GM12878 (cell line): Measurements from ENCODE around the gene CST6. TPM values are rescaled to one million over a fixed set of nuclear protein-coding genes. Genes with fewer than 3 reads are reported as not detected.

Source experiments
- ATAC-seq: fragments of 200-7000 bp; cut with Tn5 transposase; 3 replicates; pipeline ENCODE4 v1.9.1; 2020; ENCODE audit warnings: mild to moderate bottlenecking, moderate library complexity
- BruUV-seq: library from RNA; stranded (reverse); fragments of 400-500 nt; replicated peaks from 2 replicates; lab custom pipeline; 2021; lab: Mats Ljungman, UMichigan
- CTCF ChIA-PET: fragments of 300-600 bp; sonication (Branson Sonifier 250); formaldehyde crosslinking; extraction: SDS; loops from one replicate; lab custom pipeline; 2021; ENCODE audit warnings: inconsistent platforms; lab: Yijun Ruan, JAX
- POLR2A ChIA-PET: fragments of 350-600 bp; formaldehyde crosslinking; extraction: SDS; loops from one replicate; lab custom pipeline; 2021; ENCODE audit warnings: inconsistent platforms; lab: Charles Lee
- RAD21 ChIA-PET: fragments of 300-600 bp; sonication (Branson Sonifier 250); formaldehyde crosslinking; loops from one replicate; lab custom pipeline; 2023; ENCODE audit warnings: antibody characterized with exemption; ENCODE audit not compliant: unreplicated experiment; lab: Charles Lee
- SMC1A ChIA-PET: fragments of 300-600 bp; sonication (Branson Sonifier 250); formaldehyde crosslinking; loops from one replicate; lab custom pipeline; 2023; ENCODE audit not compliant: unreplicated experiment, uncharacterized antibody; lab: Charles Lee
- DNase-seq: peaks from one replicate; pipeline ENCODE4 v3.0.0-alpha.2; 2011; ENCODE audit warnings: low read depth, low spot score
- FAIRE-seq: peaks from 3 replicates; lab custom pipeline; 2011; peaks lifted over from hg19 to GRCh38; lab: Jason Lieb, UNC
- H2AFZ ChIP-seq: 2 replicates; pipeline ENCODE4 v1.6.0; 2011; ENCODE audit warnings: low read depth, low read length, control low read depth; ENCODE audit not compliant: control insufficient read depth
- H3K27ac ChIP-seq: 2 replicates; pipeline ENCODE4 v1.5.1; 2011; ENCODE audit warnings: control low read depth; ENCODE audit not compliant: control insufficient read depth, insufficient read depth
- H3K27me3 ChIP-seq, 2 experiments: replicated peaks in 1 of 2; 2 replicates each; pipeline versions ENCODE4 v1.6.0 to v1.6.1; 2011; ENCODE audit warnings: low read length in 1 of 2; ENCODE audit not compliant: control insufficient read depth in 2 of 2, insufficient read depth in 2 of 2
- H3K36me3 ChIP-seq, 2 experiments: 2 replicates each; pipeline ENCODE4 v1.5.1; 2011; ENCODE audit warnings: low read length in 1 of 2; ENCODE audit not compliant: control insufficient read depth in 2 of 2, insufficient read depth in 2 of 2
- H3K4me1 ChIP-seq: 2 replicates; pipeline ENCODE4 v1.6.1; 2011; ENCODE audit warnings: mild to moderate bottlenecking, low read length, moderate library complexity, mixed read lengths; ENCODE audit not compliant: control insufficient read depth, insufficient read depth
- H3K4me2 ChIP-seq: 2 replicates; pipeline ENCODE4 v1.6.0; 2011; ENCODE audit warnings: control low read depth; ENCODE audit not compliant: control insufficient read depth, insufficient read depth
- H3K4me3 ChIP-seq: fragments of 200-600 bp; sonication (generic); 2 replicates; pipeline ENCODE4 v1.5.1; 2016
- H3K79me2 ChIP-seq: 2 replicates; pipeline ENCODE4 v1.6.0; 2011; ENCODE audit warnings: low read length; ENCODE audit not compliant: control insufficient read depth, insufficient read depth
- H3K9ac ChIP-seq: 2 replicates; pipeline ENCODE4 v1.8.0; 2011; ENCODE audit warnings: low read length, control low read depth, mixed read lengths; ENCODE audit not compliant: control insufficient read depth, insufficient read depth
- H3K9me3 ChIP-seq: replicated peaks from 3 replicates; pipeline ENCODE4 v1.5.1; 2011; ENCODE audit warnings: mild to moderate bottlenecking, low read length; ENCODE audit not compliant: control insufficient read depth, insufficient read depth
- H4K20me1 ChIP-seq: 2 replicates; pipeline ENCODE4 v1.6.0; 2011; ENCODE audit not compliant: control insufficient read depth, insufficient read depth
- ASH2L ChIP-seq: fragments of 300-600, 200-600 bp; sonication (generic); IDR thresholded peaks from 2 replicates; pipeline ENCODE4 v1.6.1; 2017; ENCODE audit warnings: low read depth, mild to moderate bottlenecking, borderline replicate concordance
- ATF7 ChIP-seq: fragments of 450-650 bp; IDR thresholded peaks from 2 replicates; pipeline ENCODE4 v1.6.1; 2016; ENCODE audit warnings: low read depth, mild to moderate bottlenecking
- CBFB ChIP-seq: IDR thresholded peaks from 2 replicates; pipeline ENCODE4 v1.6.1; 2016; ENCODE audit warnings: antibody characterized with exemption, low read depth
- CHD1 ChIP-seq: IDR thresholded peaks from 2 replicates; pipeline ENCODE4 v1.6.1; 2012; ENCODE audit warnings: low read depth, low read length, improper control_type of control experiment
- ETV6 ChIP-seq, 2 experiments: fragments of 450-650 bp in 1 of 2; IDR thresholded peaks in 1 of 2; conservative IDR thresholded peaks in 1 of 2; 2 replicates each; pipeline ENCODE4 v1.6.1; 2014; ENCODE audit warnings: antibody characterized with exemption in 1 of 2, borderline replicate concordance in 1 of 2, low read depth in 1 of 2, mild to moderate bottlenecking in 1 of 2, moderate library complexity in 1 of 2
- IKZF2 ChIP-seq, 2 experiments: fragments of 450-650 bp; IDR thresholded peaks; 2 replicates each; pipeline ENCODE4 v1.6.1; 2017; ENCODE audit warnings: mild to moderate bottlenecking in 2 of 2, moderate library complexity in 2 of 2
- IRF4 ChIP-seq: IDR thresholded peaks from 2 replicates; pipeline ENCODE4 v1.6.1; 2011; ENCODE audit warnings: low read depth, low read length
- MTA2 ChIP-seq: fragments of 450-650 bp; IDR thresholded peaks from 2 replicates; pipeline ENCODE4 v1.6.1; 2016; ENCODE audit warnings: low read depth, mild to moderate bottlenecking, moderate library complexity
- NBN ChIP-seq: fragments of 450-650 bp; IDR thresholded peaks from 2 replicates; pipeline ENCODE4 v1.6.1; 2016
- NFIC ChIP-seq: IDR thresholded peaks from 2 replicates; pipeline ENCODE4 v1.6.1; 2012; ENCODE audit warnings: low read depth, mild to moderate bottlenecking, inconsistent platforms, low read length, moderate library complexity
- NR2C1 ChIP-seq: fragments of 450-650 bp; IDR thresholded peaks from 2 replicates; pipeline ENCODE4 v1.6.1; 2017; ENCODE audit warnings: antibody characterized with exemption, mild to moderate bottlenecking, moderate library complexity
- PML ChIP-seq: IDR thresholded peaks from 2 replicates; pipeline ENCODE4 v1.6.1; 2012; ENCODE audit warnings: low read length, inconsistent platforms
- RB1 ChIP-seq: fragments of 450-650 bp; formaldehyde crosslinking; IDR thresholded peaks from 2 replicates; pipeline ENCODE4 v1.6.1; 2017; ENCODE audit warnings: mild to moderate bottlenecking, borderline replicate concordance
- SMC3 ChIP-seq: IDR thresholded peaks from 2 replicates; pipeline ENCODE4 v1.6.1; 2011; ENCODE audit warnings: low read length, improper control_type of control experiment, borderline replicate concordance
- TCF12 ChIP-seq: IDR thresholded peaks from 2 replicates; pipeline ENCODE4 v1.6.1; 2011; ENCODE audit warnings: low read depth, mild to moderate bottlenecking, low read length
- YY1 ChIP-seq: IDR thresholded peaks from 2 replicates; pipeline ENCODE4 v1.6.1; 2011; ENCODE audit warnings: low read depth, mild to moderate bottlenecking, low read length
- ZNF384 ChIP-seq: IDR thresholded peaks from 2 replicates; pipeline ENCODE4 v1.6.1; 2012; ENCODE audit warnings: low read depth, mild to moderate bottlenecking, low read length, improper control_type of control experiment, borderline replicate concordance
- ZNF622 ChIP-seq: fragments of 450-650 bp; IDR thresholded peaks from 2 replicates; pipeline ENCODE4 v1.6.1; 2017; ENCODE audit warnings: mild to moderate bottlenecking, inconsistent platforms
- WGBS: methylation state at CpG from one replicate; pipeline ENCODE4 v1.1.6; 2016; ENCODE audit warnings: low lambda C conversion rate; ENCODE audit not compliant: insufficient replicate concordance, insufficient coverage; ENCODE audit errors: missing lambda C conversion rate; 5-methylcytosine and 5-hydroxymethylcytosine counted together
- in situ Hi-C: fragments of 300-500 bp; cut with MboI; formaldehyde crosslinking; loops from 9 replicates; pipeline ENCODE4 v1.14.3; 2018; ENCODE audit warnings: mixed read lengths
- intact Hi-C: fragments of 100-400 bp; cut with micrococcal nuclease; formaldehyde crosslinking; loops from one replicate; pipeline ENCODE4 v1.14.2; 2022; ENCODE audit not compliant: unreplicated experiment
- polyA plus RNA-seq, 11 experiments: library from polyadenylated mRNA; depleted of rRNA in 4 of 11; unstranded in 6 of 11; stranded (reverse) in 5 of 11; fragments of >200 nt; fragmentation: Nextera tagmentation in 4 of 11; fragmentation: Illumina TruSeq in 1 of 11; extraction: Ambion mirVana in 4 of 11; extraction: Trizol in 1 of 11; gene quantifications; 1 replicate in 1 of 11; 2 replicates in 10 of 11; pipeline versions ENCODE4 v1.2.1 to v1.2.3, GENCODE V29; 2011 to 2016; ENCODE audit warnings: inconsistent platforms in 2 of 11, missing spikeins in 2 of 11, low read depth in 1 of 11
- total RNA-seq, 4 experiments: library from RNA; depleted of rRNA in 3 of 4; stranded (reverse); fragments of >200 nt in 3 of 4; fragmentation: Illumina TruSeq in 1 of 4; extraction: Trizol in 1 of 4; gene quantifications; 2 replicates each; pipeline versions ENCODE4 v1.2.1 to v1.2.3, GENCODE V29; 2013 to 2021
- TF ChIP-seq, protein P1 (sequence below): IDR thresholded peaks from 2 replicates; pipeline ENCODE4 v1.6.1; 2012; ENCODE audit warnings: improper control_type of control experiment, low read depth, low read length; ENCODE audit not compliant: insufficient replicate concordance

CST6 gene
- total and polyA plus RNA-seq, 10 of the 15 experiments (the other 5 are each of a cell fraction or from before 2014, with no cell fraction given): not detected

GRCh38 chr11:66001942-66002647 lies 9.7 kb upstream of the CST6 start, which contains the start of the genes BANF1 and EIF1AD:
Gene BANF1 (plus strand): TSS chr11:66002503. CDS start chr11:66003251, 748 bp downstream.
Gene EIF1AD (minus strand): TSS chr11:66002157. CDS start chr11:66000389, 1,768 bp downstream.
- DNase-seq (peak; percentile 93), ATAC-seq (peak; percentile 87), FAIRE-seq (peak; percentile 82)
- Histone ChIP-seq H3K4me1 (peaks cover 11% of the 10 kb centered on the region), H3K79me2 (peaks cover 33% of the 10 kb centered on the region), H3K27me3 (no peaks in the 10 kb centered on the region), H4K20me1 (no peaks in the 10 kb centered on the region), H3K27ac (peak within 1 kb of the TSS; percentile 93), H3K4me3 (peak within 1 kb of the TSS; percentile 93), H3K4me2 (peak within 1 kb of the TSS; percentile 84), H3K9ac (peak within 1 kb of the TSS; percentile 87), H3K9me3 (no peaks in the 10 kb centered on the region), H3K36me3 (peaks cover 21 to 25% of the 10 kb centered on the region in 2 experiments), H2AFZ (peak within 1 kb of the TSS; percentile 75)
- BruUV-seq: no TSS peak
- POLR2A ChIA-PET: interaction anchor here (0.6 to 1.9 kb wide), 8 partner anchors 44 to 143 kb away, joined by 3 to 22 read pairs (median 8); partner anchors contain the start of genes CCDC85B, FIBP and SF3B2
- in situ Hi-C loops: no loop called here
- WGBS: 2% methylated on average over 48 of the region's 55 CpGs
- RAD21 ChIA-PET: interaction anchor here (0.7 to 1.5 kb wide), 8 partner anchors 43 to 142 kb away, joined by 3 to 13 read pairs (median 4); partner anchors contain the start of genes CCDC85B and MUS81
- CTCF ChIA-PET: interaction anchor here (0.7 to 1.5 kb wide), 7 partner anchors 20 to 327 kb away, joined by 3 to 14 read pairs (median 3); partner anchors contain the start of gene CCDC85B
- SMC1A ChIA-PET: interaction anchor here (1.0 to 1.2 kb wide), 2 partner anchors 66 to 142 kb away, joined by 3 to 4 read pairs; partner anchors contain the start of gene MUS81
- intact Hi-C loops: loop anchor here (1.0 kb wide), 2 partner anchors 41 to 144 kb away; partner anchors contain the start of genes CFL1 and SART1
- TF ChIP-seq, protein P1, sequence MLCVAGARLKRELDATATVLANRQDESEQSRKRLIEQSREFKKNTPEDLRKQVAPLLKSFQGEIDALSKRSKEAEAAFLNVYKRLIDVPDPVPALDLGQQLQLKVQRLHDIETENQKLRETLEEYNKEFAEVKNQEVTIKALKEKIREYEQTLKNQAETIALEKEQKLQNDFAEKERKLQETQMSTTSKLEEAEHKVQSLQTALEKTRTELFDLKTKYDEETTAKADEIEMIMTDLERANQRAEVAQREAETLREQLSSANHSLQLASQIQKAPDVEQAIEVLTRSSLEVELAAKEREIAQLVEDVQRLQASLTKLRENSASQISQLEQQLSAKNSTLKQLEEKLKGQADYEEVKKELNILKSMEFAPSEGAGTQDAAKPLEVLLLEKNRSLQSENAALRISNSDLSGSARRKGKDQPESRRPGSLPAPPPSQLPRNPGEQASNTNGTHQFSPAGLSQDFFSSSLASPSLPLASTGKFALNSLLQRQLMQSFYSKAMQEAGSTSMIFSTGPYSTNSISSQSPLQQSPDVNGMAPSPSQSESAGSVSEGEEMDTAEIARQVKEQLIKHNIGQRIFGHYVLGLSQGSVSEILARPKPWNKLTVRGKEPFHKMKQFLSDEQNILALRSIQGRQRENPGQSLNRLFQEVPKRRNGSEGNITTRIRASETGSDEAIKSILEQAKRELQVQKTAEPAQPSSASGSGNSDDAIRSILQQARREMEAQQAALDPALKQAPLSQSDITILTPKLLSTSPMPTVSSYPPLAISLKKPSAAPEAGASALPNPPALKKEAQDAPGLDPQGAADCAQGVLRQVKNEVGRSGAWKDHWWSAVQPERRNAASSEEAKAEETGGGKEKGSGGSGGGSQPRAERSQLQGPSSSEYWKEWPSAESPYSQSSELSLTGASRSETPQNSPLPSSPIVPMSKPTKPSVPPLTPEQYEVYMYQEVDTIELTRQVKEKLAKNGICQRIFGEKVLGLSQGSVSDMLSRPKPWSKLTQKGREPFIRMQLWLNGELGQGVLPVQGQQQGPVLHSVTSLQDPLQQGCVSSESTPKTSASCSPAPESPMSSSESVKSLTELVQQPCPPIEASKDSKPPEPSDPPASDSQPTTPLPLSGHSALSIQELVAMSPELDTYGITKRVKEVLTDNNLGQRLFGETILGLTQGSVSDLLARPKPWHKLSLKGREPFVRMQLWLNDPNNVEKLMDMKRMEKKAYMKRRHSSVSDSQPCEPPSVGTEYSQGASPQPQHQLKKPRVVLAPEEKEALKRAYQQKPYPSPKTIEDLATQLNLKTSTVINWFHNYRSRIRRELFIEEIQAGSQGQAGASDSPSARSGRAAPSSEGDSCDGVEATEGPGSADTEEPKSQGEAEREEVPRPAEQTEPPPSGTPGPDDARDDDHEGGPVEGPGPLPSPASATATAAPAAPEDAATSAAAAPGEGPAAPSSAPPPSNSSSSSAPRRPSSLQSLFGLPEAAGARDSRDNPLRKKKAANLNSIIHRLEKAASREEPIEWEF: no peak
- peak; percentile 88 for TF ChIP-seq YY1
- 0 out of 2 replicates have a peak, but pooled peaks have one; percentile 37 for TF ChIP-seq CHD1
- peak; percentile 67 for TF ChIP-seq IRF4
- peak; percentile 97 for TF ChIP-seq PML
- peak; percentile 56 to 71 for TF ChIP-seq IKZF2 (IDR thresholded peaks at IDR 0.05)
- TF ChIP-seq ZNF622: no peak
- no peak; the same call in 1 of the 2 replicates for TF ChIP-seq TCF12
- peak; percentile 98 for TF ChIP-seq RB1
- TF ChIP-seq ZNF384: peak; percentile 43; the same call in 1 of the 2 replicates
- peak; percentile 98 for TF ChIP-seq NR2C1
- peak; percentile 67; the same call in 1 of the 2 replicates for TF ChIP-seq NFIC
- no peak for TF ChIP-seq SMC3
- peak; percentile 89 for TF ChIP-seq CBFB
- peak; percentile 80 for TF ChIP-seq ATF7
- peak; percentile 98 for TF ChIP-seq NBN
- peak in 1 of 2 experiments; percentile 92; a peak in 2 of 4 replicates for TF ChIP-seq ETV6 (conservative IDR thresholded peaks at IDR 0.05 in 1 of 2, IDR thresholded peaks at IDR 0.05 in 1 of 2; ENCODE audit: borderline replicate concordance in 1 of 2, low read depth in 1 of 2)
- TF ChIP-seq MTA2: peak; percentile 95
- TF ChIP-seq ASH2L: peak; percentile 88
